ENCODE results near the gene ZNF609. TPM values are rescaled to one million over a fixed set of nuclear protein-coding genes. Genes with fewer than 3 reads are reported as not detected.

The ZNF609 gene
- total RNA-seq, 1 experiment from 2014 or later, result 9.9 TPM

DNA sequence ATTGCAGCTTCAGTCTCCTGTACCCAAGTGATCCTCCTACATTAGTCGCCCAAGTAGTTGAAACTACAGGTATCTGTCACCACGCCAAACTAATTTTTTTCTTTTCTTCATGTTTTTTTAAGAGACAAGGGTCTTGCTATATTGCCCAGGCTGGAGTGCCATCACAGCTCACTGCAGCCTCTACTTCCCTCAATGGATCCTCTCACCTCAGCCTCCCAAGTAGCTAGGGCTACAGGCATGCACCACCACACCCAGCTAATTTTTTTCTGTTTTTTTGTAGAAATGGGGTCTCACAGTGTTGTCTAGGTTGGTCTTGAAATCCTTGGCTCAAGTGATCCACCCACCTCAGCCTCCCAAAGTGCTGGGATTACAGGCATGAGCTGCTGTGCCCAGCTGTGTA lies 89.5 kb downstream of the ZNF609 start:
- DNase-seq (no peak), ATAC-seq (no peak)
- Histone ChIP-seq H3F3A (ENCODE audit: low read length, unreplicated experiment) (no peaks in the 10 kb centered on the region), H4K20me1 (ENCODE audit: low read length) (no peaks in the 10 kb centered on the region), H3K4me2 (ENCODE audit: low read length) (no peak overlapping the region), H3K9ac (ENCODE audit: low read length) (no peak overlapping the region), H3K27ac (ENCODE audit: low read length) (no peak overlapping the region), H3K9me3 (ENCODE audit: low read length) (no peaks in the 10 kb centered on the region), H3K27me3 (ENCODE audit: low read length) (no peaks in the 10 kb centered on the region), H3K4me3 (ENCODE audit: low read length) (no peak overlapping the region), H3K79me2 (ENCODE audit: low read length) (peaks cover 47% of the 10 kb centered on the region), H2AFZ (ENCODE audit: low read length) (no peak overlapping the region), H3K4me1 (ENCODE audit: insufficient read depth, low read length) (no peaks in the 10 kb centered on the region; the same call in 1 of the 2 replicates), H3K36me3 (ENCODE audit: low read depth, low read length) (no peaks in the 10 kb centered on the region), H3K9me2 (replicated peaks; ENCODE audit: low read length) (no peaks in the 10 kb centered on the region)
- CTCF ChIA-PET, result no interaction called here
- no TSS peak for BruUV-seq (replicated peaks)
- intact Hi-C loops (cut with micrococcal nuclease), result no loop called here
- POLR2A ChIA-PET (ENCODE audit: unreplicated experiment), result no interaction called here
- TF ChIP-seq, protein P1, sequence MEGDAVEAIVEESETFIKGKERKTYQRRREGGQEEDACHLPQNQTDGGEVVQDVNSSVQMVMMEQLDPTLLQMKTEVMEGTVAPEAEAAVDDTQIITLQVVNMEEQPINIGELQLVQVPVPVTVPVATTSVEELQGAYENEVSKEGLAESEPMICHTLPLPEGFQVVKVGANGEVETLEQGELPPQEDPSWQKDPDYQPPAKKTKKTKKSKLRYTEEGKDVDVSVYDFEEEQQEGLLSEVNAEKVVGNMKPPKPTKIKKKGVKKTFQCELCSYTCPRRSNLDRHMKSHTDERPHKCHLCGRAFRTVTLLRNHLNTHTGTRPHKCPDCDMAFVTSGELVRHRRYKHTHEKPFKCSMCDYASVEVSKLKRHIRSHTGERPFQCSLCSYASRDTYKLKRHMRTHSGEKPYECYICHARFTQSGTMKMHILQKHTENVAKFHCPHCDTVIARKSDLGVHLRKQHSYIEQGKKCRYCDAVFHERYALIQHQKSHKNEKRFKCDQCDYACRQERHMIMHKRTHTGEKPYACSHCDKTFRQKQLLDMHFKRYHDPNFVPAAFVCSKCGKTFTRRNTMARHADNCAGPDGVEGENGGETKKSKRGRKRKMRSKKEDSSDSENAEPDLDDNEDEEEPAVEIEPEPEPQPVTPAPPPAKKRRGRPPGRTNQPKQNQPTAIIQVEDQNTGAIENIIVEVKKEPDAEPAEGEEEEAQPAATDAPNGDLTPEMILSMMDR (conservative IDR thresholded peaks at IDR 0.05; ENCODE audit: low read depth, low read length), result no peak
- TF ChIP-seq EZH2 (IDR thresholded peaks at IDR 0.05; ENCODE audit: low read length, unreplicated experiment), result no peak
- no peak for TF ChIP-seq EZH2phosphoT487 (IDR thresholded peaks at IDR 0.05; ENCODE audit: borderline replicate concordance, low read length)

DNA sequence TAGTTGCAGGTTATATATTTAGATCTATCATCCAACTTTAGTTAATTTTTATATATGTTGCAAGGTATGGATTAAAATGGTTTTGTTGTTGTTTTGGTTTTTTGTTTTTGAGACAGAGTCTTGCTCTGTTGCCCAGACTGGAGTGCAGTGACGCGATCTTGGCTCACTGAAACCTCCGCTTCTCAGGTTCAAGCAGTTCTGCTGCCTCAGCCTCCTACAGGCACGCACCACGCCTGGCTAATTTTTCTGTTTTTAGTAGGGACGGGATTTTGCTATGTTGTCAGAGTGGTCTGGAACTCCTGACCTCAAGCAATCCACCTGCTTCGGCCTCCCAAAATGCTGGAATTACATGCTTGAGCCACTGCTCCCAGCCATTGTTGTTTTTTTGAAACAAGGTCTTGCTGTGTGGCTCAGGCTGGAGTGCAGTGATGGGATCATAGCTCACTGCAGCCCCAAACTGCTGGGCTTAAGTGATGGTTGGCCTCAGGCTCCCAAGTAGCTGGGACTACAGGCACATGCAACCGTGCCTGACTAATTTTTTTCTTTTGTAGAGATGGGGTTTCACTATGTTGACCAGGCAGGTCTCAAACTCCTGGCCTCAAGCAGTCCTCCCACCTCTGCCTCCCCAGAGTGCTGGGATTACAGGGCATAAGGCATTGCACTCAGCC lies 92.0 kb downstream of the ZNF609 start:
- H2AFZ ChIP-seq (ENCODE audit: low read length), result no peak overlapping the region
- no peak overlapping the region for H3K9ac ChIP-seq (ENCODE audit: low read length)
- no peak overlapping the region for H3K4me3 ChIP-seq (ENCODE audit: low read length)
- no peak overlapping the region for H3K27ac ChIP-seq (ENCODE audit: low read length)
- no peak for DNase-seq
- H3F3A ChIP-seq (ENCODE audit: low read length, unreplicated experiment), result no peaks in the 10 kb centered on the region
- no TSS peak for BruUV-seq (replicated peaks)
- no peaks in the 10 kb centered on the region for H4K20me1 ChIP-seq (ENCODE audit: low read length)
- ChIA-PET POLR2A (ENCODE audit: unreplicated experiment) (no interaction called here), CTCF (no interaction called here)
- no peaks in the 10 kb centered on the region for H3K36me3 ChIP-seq (ENCODE audit: low read depth, low read length)
- H3K9me2 ChIP-seq (replicated peaks; ENCODE audit: low read length), result no peaks in the 10 kb centered on the region
- H3K9me3 ChIP-seq (ENCODE audit: low read length), result no peaks in the 10 kb centered on the region
- no peaks in the 10 kb centered on the region for H3K27me3 ChIP-seq (ENCODE audit: low read length)
- TF ChIP-seq, protein P1 (conservative IDR thresholded peaks at IDR 0.05; ENCODE audit: low read depth, low read length), result no peak
- no peak for TF ChIP-seq EZH2 (IDR thresholded peaks at IDR 0.05; ENCODE audit: low read length, unreplicated experiment)
- TF ChIP-seq EZH2phosphoT487 (IDR thresholded peaks at IDR 0.05; ENCODE audit: borderline replicate concordance, low read length), result no peak
- intact Hi-C loops (cut with micrococcal nuclease), result no loop called here
- no peaks in the 10 kb centered on the region; the same call in 1 of the 2 replicates for H3K4me1 ChIP-seq (ENCODE audit: insufficient read depth, low read length)
- H3K4me2 ChIP-seq (ENCODE audit: low read length), result no peak overlapping the region
- peaks cover 40% of the 10 kb centered on the region for H3K79me2 ChIP-seq (ENCODE audit: low read length)
- no peak for ATAC-seq

DNA sequence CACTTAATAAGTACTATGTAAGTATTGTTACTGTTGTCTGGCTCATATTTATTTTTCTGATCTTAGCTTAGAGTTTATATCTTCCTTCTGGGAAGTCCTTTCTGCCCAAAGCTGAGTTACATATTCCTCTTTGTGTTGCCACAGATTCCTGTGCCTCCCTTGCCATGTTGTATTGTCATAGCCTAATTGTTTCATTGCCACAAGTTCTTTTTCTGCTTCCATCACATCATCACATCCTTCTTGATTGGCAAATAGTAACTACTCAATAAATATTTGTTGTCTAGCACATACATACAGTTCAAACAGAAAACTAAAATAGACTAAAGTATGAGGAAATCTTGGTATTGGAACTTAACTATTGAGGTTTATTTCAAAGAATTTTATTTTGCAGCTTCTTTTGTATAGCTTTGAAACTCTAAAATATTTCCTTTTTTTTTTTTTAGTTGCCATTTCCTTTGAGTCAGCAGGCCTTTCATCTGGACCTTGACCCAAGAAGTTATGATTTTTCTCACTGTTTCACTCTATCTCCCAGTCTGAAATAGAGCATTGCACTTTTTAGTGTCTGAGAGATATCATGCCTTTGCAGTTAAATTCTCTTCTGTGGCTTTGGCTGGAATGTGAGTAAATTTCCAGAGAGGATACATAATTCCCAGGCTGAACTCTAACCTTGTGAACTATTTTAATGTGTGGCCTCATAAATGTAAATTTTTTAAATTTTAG lies 98.2 kb downstream of the ZNF609 start:
- intact Hi-C loops (cut with micrococcal nuclease), result no loop called here
- no peaks in the 10 kb centered on the region for H3K9me2 ChIP-seq (replicated peaks; ENCODE audit: low read length)
- no peaks in the 10 kb centered on the region for H3K27me3 ChIP-seq (ENCODE audit: low read length)
- no peak for ATAC-seq
- H3K9me3 ChIP-seq (ENCODE audit: low read length), result no peaks in the 10 kb centered on the region
- no peak overlapping the region for H3K27ac ChIP-seq (ENCODE audit: low read length)
- no TSS peak for BruUV-seq (replicated peaks)
- H3K9ac ChIP-seq (ENCODE audit: low read length), result no peak overlapping the region
- H3F3A ChIP-seq (ENCODE audit: low read length, unreplicated experiment), result no peaks in the 10 kb centered on the region
- ChIA-PET CTCF (no interaction called here), POLR2A (ENCODE audit: unreplicated experiment) (interaction anchor here (0.7 kb wide), 1 partner anchor 377 kb away, joined by 8 read pairs; no protein-coding TSS in a partner anchor)
- peaks cover 39% of the 10 kb centered on the region for H3K79me2 ChIP-seq (ENCODE audit: low read length)
- H3K36me3 ChIP-seq (ENCODE audit: low read depth, low read length), result no peaks in the 10 kb centered on the region; the same call in 1 of the 2 replicates
- no peaks in the 10 kb centered on the region for H3K4me1 ChIP-seq (ENCODE audit: insufficient read depth, low read length)
- H3K4me3 ChIP-seq (ENCODE audit: low read length), result no peak overlapping the region
- no peaks in the 10 kb centered on the region for H4K20me1 ChIP-seq (ENCODE audit: low read length)
- no peak overlapping the region for H2AFZ ChIP-seq (ENCODE audit: low read length)
- no peak overlapping the region for H3K4me2 ChIP-seq (ENCODE audit: low read length)
- DNase-seq, result no peak
- TF ChIP-seq, protein P1 (conservative IDR thresholded peaks at IDR 0.05; ENCODE audit: low read depth, low read length), result no peak
- TF ChIP-seq EZH2 (IDR thresholded peaks at IDR 0.05; ENCODE audit: low read length, unreplicated experiment) (no peak), EZH2phosphoT487 (IDR thresholded peaks at IDR 0.05; ENCODE audit: borderline replicate concordance, low read length) (no peak)
